GM18505 (cell line): ENCODE data around the gene STAT5B.
"Not testable (repeated sequence)": the region's sequence is repeated elsewhere in the genome, so short reads cannot be mapped to it uniquely, and the experiment has no call there.

ENCODE experiments used
- ATAC-seq: cut with Tn5 transposase; IDR thresholded peaks from one replicate; pipeline ENCODE4 v1.9.1; 2021; ENCODE audit not compliant: unreplicated experiment
- POLR2A ChIP-seq: IDR thresholded peaks from 4 replicates; pipeline ENCODE4 v1.6.1; 2011; ENCODE audit warnings: borderline replicate concordance; ENCODE audit not compliant: insufficient read depth, insufficient read length; ENCODE audit errors: extremely low read depth

The STAT5B gene

GRCh38 chr17:42272162-42272907 is 3.9 kb downstream of the STAT5B start:
- no peak for ATAC-seq
- TF ChIP-seq POLR2A: no peak

- no peak for TF ChIP-seq POLR2A
- ATAC-seq: no peak
These were observed 4.5 kb downstream of the STAT5B start for GRCh38 chr17:42271779-42272035.

GRCh38 chr17:42271006-42271778 is 5.0 kb downstream of the STAT5B start:
- no peak for ATAC-seq
- TF ChIP-seq POLR2A: no peak

GRCh38 chr17:42270596-42270995 is 5.6 kb downstream of the STAT5B start:
- TF ChIP-seq POLR2A: no peak
- ATAC-seq: no peak

GRCh38 chr17:42270170-42270535 is 6.0 kb downstream of the STAT5B start:
- TF ChIP-seq POLR2A: no peak
- no peak for ATAC-seq

- no peak for ATAC-seq
- no peak for TF ChIP-seq POLR2A
These were observed 8.0 kb downstream of the STAT5B start for GRCh38 chr17:42268236-42268635.

- ATAC-seq: no peak
- TF ChIP-seq POLR2A: no peak
These were observed 9.0 kb downstream of the STAT5B start for GRCh38 chr17:42266918-42267766.

GRCh38 chr17:42266462-42266861 is 9.7 kb downstream of the STAT5B start:
- ATAC-seq: no peak
- no peak for TF ChIP-seq POLR2A

- ATAC-seq: not testable (repeated sequence)
These were observed 11.8 kb downstream of the STAT5B start for GRCh38 chr17:42264366-42264765.

- TF ChIP-seq POLR2A: no peak
- ATAC-seq: no peak
These were observed 15.9 kb downstream of the STAT5B start for GRCh38 chr17:42260318-42260717.

- ATAC-seq: no peak
- no peak for TF ChIP-seq POLR2A
These were observed 20.7 kb downstream of the STAT5B start for GRCh38 chr17:42255445-42255844.

GRCh38 chr17:42253578-42253977 is 22.6 kb downstream of the STAT5B start:
- ATAC-seq: no peak
- TF ChIP-seq POLR2A: no peak

GRCh38 chr17:42252597-42253550 is 23.3 kb downstream of the STAT5B start:
- TF ChIP-seq POLR2A: no peak
- ATAC-seq: no peak

- no peak for ATAC-seq
- no peak for TF ChIP-seq POLR2A
These were observed 25.1 kb downstream of the STAT5B start for GRCh38 chr17:42251115-42251514.
